COR-L47 (cell line): ENCODE data around the gene SPDYC.

ENCODE experiments used
- DNase-seq: peaks from one replicate; lab custom pipeline; 2025; lab: John Stamatoyannopoulos, UW

SPDYC gene, protein sequence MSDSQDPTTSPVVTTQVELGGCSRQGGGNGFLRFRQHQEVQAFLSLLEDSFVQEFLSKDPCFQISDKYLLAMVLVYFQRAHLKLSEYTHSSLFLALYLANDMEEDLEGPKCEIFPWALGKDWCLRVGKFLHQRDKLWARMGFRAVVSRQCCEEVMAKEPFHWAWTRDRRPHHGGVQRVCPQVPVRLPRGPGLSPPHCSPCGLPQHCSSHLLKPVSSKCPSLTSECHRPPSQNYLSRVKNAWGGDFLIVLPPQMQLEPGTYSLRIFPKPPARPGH

DNA sequence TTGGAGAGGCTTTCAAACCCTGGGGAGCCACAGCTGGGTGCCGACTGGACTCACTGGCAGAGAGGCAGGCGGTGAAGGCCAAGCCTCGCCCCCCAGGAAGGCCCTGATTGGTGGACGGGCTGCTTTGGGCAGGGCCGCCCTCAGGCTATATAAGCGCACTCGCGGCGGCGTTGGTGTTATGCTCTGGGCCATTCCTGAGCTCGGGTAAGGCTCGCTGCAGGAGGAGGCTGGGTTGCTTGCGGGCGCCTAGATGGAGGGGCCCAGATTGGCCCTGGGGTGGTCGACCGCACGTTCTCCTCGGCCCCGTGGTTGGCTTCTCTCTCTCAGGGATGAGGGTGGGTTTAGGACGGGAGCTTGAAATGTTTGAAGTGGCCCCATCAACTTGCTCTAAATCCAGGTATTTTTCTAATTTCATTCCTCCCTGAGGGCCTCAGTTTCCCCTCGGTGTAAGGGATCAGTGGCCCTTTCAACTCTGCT is at the start of gene SPDYC:
Gene SPDYC, plus strand, starts transcription at position 176 of the 477 bp plus-strand sequence. CDS start 1,125 bp downstream, outside the sequence.
- DNase-seq = no peak

DNA sequence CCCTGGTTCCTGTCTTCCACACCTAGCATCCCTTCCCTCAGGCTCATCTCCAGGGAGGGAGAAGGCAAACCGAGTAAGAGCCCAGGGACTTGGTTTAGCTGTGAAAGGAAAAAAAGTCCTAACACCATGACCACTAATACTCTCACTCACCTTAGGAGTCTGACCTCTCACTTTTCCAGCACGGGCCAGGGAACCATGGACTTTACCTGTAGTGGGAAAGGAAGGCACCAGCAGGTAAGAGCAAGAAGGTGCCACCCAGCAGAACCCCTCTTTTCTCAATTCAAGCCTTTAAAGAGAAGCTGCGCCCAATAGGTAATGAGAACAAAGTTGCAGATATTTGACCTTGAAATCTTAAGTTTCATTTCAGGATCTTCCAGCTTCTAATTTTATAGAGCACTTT is 49.2 kb upstream of the SPDYC start:
- no peak for DNase-seq

DNA sequence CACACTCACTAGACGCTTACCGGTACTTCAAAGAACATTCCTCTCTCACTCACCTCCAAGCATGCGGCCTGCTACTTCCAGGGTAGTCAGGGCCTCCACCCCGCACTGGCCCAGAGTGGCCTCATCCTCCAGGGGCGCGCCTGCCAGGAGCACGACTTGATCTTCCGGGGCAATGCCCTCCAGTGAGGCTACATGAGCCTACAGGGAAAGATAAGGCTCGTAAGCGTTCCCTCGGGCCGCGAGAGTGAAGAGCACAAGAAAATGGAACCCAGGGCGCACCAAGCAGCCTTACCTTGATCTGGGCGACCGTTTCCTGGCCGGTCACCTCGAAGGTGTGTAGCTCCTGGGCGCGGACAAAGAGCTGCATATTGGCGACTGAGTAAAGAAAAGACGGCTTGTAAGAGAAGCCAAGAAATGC is 48.6 kb upstream of the SPDYC start:
- DNase-seq = no peak

DNA sequence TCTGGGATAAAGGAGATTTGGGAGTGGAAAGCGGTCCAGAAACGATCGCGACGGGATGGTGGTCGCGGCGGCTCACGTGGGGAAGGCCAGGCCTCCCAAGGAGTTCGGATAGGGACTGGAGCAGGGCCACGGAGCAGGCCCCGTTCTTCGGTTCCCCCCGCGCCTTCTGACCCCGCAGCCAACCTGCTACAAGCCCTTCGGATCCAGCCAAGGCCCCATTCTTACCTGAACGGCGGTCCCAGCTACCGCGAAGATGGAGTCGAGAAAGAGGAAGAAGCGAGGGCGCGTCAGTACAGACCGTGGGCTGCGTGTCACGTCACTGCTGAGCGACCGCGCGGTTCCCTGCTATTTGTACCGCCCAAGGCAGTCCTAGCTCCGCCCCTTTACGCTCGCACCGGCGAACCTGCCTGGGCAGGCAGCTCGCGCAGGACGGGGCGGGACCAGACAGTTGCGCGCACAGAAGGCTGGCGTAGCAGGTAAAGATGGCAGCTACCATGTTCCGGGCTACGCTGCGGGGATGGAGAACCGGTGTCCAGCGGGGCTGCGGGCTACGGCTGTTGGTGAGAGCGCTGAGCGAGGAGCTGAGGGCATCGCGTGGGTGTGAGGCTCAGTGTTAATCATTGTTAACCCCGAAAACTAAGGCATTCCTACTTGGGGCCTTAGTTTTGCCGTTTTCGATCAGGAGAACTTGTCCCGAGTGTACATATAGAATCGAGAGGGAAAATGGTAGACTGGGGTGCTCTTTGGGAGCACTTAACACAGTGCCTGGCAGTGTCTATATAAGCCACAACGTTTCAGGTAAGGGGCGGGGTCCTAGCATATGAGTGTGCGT is 48.0 kb upstream of the SPDYC start, which contains the start of the genes FAU and MRPL49:
Gene FAU, minus strand, starts transcription at position 270 of the 832 bp plus-strand sequence. CDS start 321 bp downstream, outside the sequence.
Gene MRPL49, plus strand, starts transcription at position 457 of the 832 bp plus-strand sequence. Its CDS starts 26 bp downstream, at position 483.
- DNase-seq = peak; percentile 98

DNA sequence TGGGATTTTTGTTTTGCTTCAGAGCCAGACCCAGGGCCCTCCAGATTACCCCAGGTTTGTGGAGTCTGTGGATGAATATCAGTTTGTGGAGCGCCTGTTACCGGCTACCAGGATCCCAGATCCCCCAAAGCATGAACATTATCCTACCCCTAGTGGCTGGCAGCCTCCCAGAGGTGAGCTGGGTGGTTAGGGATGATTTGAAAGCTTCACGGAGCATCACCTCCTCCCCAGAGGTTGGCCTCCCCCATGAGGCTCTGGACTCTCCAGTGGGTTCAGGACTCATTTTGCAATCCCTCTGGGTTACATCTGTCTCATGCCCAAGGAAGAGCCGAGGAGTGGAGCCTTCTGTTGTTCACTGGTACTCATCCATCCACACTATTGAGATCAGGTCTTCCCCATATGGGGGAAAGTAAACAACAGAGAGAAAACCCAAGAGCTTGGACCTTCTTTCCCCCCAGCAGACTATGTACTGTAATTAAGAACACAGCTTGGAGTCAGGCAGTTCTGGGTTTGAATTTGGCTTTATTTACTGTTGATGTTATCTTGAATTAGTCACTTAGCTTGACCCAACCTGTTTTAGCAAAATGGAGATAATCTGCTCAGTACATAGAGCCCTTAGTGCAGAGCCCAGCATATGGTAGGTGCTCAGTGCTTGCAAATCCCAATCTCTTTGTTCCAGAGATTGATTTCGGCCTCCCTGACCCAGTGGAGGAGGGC is 45.4 kb upstream of the SPDYC start:
- no peak for DNase-seq

DNA sequence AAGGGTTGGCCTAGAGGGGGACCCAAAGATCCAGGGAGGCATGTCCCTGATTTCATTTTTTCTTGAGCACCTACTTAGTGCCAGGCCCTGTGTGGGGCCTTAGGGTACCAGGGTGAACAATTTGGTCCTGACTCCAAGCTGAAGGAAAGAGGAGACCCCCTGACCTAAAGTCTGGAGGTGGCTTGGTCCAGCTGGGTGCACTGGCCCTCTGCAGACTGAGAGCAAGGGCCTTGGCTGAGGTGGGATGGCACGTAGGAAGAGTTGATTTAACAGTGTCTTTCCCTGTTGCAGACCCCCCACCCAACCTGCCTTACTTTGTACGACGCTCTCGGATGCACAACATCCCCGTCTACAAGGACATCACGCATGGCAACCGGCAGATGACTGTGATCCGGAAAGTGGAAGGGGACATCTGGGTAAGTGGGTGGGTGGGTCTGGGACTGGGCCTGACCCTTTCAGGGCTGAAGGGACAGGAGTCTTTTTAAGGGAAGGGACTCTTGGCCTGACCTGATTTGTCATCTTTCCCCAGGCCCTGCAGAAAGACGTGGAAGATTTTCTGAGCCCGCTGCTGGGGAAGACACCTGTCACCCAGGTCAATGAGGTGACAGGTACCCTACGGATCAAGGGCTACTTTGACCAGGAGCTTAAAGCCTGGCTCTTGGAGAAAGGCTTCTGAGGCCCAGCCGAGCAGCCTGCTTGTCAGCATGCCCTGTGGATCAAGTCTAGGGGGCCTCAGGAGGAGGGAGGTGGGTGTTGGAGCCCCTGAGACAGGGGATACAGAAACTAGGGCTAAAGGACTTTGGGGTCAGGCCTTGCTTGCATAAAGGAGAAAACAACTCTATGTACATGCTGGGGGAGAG is 44.6 kb upstream of the SPDYC start:
- DNase-seq = no peak

DNA sequence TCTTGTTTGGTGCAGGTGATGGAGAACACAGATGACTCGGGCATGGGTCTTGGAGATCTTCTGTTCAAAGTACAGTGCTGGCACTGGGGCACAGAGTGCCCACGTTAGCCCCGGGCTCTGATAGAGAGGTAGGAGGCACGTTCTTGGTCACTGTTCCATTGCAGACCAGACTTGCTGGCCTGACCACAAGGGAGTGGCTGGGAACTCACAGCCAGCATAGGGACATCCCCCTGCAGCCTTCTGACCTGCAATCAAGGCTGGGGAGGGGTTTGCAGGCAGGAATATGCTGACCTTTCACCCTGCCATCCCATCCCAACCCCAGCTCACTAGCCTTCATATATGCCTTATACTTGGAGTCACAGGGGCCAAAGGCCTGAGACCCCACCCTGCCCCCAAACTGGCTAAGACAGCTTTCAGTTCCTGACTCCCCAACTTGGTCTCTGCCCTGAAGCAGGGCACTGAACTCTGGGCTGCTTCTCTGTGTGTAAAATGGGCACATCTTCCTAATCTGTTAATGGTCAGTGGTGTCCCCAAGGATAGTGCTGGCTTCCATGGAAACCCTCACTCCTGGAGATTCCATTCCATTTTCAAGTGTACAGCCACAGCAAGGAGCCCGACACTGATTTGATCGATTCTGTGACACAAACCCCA is 43.3 kb upstream of the SPDYC start:
- no peak for DNase-seq

DNA sequence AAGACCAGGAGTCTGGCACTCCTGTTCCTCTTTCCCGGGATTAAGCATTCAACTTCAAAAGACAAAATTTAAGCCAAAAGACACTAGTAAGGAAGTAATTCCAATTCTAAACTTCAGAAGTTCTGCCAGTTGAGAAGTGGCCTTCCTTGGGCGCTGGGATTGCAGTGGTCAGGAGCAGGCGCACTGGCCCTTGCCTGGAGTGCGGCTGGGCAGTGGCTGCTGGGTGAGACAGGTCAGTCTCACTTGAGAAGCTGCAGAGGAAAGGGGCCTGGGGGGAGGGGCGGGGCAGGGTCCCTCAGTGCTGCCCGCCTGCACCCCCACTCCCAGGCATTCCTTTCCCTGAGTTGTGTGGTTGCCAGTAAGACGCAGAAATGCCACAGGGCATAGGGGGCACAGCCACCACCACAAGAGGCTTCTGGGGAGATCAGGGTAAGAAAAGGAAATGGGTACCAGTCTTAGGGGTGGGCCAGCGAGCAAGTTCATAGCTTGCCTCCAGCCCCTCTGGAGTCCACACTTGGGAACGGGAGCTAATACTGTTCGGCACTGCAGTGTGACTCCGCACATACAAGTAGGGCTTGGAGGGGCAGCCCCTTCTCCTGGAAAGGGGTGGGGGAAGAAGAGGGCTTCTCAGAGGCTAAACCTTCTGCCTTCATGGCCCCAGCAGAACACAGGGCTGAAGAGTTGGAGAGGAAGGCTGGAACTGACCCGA is 42.4 kb upstream of the SPDYC start:
- DNase-seq = no peak

DNA sequence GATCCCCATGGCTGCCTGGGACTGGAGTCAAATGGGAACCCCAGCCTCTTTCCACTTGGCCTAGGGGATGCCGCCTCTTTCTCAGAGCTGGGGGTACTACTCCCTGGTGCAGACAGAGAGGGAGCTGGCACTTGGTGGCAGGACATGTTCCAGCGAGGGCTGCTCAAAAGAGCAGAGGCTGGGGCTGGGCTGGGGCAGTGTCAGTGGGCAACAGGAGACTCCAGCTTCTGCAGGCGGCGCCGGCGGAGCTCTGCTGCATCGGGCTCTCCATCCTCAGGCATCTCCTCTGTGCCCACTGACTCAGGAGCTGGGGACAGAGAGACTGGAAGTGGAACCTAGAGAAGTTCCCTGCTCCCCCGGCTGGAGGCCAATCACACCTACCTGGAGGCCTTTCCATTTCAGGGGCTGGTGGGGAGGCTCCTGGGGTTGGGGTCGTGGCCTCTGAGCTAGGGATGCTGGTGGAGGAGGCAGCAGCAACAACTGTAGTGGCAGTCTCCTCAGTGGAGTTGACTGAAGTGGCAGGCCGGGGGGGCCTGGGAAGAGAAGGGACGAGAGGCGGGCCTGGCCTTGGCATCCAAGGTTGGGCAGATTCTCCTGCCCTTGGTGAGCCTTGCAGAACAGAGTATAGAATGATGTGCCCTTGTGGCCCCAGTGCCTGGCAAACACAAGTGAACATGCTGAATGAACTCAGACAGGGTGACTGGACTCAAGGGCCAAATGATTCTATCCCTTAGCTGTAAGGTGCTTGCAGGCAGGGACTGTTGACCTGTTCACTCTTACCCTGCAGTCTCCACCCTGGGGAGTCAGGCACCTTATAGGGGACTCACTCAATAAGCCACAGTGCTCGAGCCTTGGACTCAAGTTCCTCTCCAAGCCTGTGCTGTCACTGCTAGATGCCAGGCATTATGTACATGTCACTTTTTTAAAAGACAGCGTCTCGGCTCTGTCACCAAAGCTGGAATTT is 41.6 kb upstream of the SPDYC start:
- DNase-seq = no peak

DNA sequence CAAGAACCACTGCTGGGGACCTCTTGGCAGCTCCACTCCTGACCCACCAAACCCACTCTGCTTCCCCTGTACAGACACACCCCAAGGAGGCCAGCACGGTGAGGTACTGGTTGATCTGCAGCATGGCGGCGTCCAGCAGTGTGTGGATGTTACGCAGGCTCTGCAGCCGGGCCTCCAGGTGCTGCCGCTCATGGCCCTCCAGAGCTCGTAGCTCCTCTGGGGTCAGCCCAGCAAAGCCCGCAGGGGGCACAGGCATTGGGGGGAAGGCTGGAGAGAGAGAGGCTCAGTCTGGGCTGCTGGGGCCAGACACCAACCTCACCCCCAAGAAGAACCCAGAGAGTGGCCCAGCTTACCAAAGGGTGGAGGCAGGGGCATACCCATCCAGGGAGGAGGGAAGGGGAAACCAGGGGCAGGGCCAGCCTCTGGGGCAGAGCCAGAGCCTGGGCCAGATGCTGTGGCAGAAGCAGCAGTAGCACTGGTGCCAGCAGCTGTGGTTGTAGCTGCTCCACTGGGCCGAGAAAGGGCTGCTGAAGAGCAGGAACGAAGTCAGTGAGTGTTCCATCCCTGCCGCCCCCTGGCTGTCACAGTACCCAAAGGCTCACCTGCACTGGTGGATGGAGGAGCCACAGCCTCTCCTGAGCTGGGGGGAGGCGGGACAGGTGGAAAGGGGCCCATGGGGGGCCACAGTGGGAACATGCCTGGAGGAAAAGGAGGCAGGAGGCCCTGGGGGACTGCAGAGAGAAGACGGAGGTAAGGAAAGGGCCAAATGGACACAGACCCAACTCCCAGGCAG is 40.2 kb upstream of the SPDYC start:
- DNase-seq = no peak

DNA sequence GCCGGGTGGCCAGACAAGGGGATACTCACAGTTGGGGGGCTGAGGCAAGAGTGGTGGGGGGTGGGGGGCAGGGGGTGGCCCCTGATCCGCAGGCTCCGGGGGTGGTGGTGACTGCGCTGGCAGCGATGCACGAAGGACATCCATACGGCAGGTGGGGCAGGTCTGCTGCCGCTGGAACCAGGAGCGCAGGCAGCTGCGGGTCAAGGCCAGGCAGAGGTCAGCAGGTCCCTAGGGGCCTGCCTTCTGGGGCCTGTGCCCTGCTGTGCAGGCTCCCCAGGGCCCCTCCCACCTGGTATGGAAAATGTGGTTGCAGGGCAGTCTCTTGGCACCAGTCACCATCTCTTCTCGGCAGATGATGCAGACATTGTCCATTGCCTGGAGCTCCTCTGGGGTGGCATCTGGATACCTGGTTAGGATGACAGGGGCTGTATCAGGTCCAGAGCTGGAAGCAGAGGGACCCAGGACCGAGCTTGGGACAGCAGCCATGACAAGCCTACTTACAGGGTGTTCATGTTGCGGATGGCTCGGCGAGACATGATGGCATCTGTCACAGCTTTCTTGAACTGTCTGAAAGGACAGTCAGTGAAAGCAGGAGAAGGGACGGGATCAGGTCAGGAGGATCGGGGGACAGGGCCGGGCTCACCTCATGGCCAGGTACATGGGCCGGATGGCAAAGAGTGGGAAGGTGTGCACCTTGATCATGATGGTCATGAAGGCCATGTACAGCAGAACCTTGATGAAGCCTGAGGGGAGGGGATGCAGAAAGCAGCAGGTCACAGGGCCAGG is 39.2 kb upstream of the SPDYC start:
- no peak for DNase-seq

DNA sequence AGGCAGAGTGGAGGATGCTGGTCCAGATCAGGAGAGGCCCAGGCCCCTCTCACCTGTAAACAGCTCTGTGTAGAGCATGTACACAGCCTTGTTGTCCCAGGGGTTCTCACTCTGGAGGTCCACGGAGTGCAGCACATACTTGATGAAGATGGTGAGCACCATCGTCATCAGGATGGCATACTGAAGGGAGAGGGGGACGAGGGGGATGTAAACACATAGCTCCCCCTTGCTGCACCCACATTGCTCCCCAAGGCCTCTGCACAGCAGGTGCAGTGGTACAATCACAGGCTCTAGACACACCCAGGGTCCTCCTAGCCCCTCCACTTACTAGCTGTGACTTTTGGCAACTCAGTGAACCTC is 38.6 kb upstream of the SPDYC start:
- no peak for DNase-seq

DNA sequence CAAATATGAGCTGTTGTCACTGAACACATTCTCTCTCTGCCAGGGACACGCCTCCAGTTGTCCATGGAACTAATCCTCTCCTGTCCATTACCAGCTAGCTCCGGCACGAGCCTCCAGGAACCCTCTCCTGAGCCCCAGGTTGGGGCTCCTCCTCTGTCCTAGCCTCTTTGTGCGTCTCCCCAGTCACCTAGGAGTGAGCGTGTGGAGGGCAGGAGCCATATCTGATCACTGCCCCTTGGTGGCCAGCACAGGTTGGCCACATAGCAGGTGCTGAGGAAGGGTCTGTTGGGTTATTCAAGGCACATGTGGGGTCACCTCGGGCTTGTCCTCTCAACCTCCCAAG is 38.2 kb upstream of the SPDYC start:
- no peak for DNase-seq

DNA sequence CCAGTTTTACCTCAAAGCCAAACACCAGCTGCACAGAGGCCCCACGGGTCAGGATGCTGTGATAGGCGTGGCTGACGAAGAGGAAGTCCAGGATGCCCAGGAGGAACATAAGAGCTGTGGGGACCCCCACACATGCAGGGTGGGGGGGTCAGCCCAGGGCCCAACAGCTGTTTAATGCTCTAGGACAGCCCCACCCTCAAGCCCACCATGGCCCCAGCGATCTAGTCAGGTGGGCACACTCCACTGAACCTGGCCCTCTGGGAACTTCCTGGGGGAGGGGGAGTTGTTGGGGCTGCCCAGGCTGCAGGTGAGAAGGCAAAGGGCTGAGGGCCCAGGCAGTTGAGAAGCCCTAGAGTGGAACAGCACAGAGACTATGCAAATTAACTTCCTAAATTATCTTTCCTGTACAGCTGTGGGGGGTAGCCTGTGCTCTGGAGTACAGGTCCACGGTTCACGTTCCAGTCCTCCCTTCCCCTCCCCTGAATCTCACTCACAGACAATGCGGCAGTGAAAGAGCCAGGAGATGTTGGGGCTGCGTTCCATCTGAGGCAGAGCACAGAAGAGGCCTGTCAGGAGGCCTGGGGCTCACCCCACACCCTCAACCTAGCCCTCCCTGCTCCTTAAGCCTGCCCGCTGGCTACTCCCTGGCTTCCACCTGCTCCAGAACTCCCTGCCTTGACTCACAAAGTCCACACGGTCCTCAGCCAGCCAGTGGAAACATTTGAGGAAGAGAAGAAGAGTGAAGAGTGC is 37.6 kb upstream of the SPDYC start:
- DNase-seq = no peak

DNA sequence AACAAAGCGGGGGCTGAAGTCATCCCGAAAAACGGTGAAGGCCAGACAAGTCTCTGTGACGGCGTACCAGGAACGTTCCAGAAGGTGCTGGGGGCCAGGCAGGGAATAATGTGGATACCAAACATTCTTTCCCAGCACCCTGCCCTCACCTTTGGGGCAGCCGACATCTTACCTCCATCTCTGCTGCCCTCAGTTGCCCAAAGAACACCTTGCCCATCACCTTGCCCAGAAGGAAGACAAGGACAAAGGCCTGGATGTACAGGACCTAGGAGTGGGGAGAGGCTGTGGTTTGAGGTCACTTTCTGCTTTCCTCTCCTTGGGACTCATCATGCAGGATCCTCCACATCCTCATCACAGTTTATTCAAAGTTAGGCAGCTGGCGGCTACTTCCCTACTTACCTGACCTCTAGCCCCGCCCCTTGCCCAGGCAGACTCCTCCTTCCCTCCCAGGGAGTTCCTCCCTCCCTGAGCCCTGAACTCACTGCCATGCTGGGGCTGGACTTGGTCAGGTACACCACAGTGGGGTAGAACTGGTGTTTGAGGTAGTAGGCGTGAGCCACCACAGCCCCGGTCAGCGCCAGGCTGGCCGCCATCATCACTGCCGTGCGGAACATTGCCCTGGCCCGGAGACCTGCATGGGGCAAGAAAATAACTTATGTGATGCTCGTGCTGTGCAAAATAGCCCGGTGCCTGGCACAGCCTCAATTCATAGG is 36.9 kb upstream of the SPDYC start:
- no peak for DNase-seq

DNA sequence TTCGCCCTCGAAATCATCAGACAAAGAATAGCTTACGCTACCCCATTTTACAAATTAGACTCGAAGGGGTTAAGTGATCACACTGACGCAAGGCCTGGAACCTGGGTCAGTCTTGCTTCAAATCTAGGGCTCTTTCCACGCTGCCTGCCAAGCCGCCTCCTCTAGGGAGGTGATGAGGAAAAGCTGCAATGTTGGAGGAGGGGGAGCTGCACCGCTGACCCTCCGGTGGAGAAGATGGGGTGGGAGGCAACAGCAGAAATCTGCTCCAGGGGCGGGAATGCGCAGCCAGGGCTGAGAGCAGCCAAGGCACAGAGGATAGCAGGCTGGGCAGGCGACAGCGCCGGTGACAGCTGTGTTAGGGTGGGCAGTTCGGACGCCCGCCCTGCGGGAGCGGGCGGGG is 36.3 kb upstream of the SPDYC start:
- no peak for DNase-seq
